Skin epidermis (tissue), 12 donors: Measurements from ENCODE around the gene PPP4R1.
"Not testable (repeated sequence)": the region's sequence is repeated elsewhere in the genome, so short reads cannot be mapped to it uniquely, and the experiment has no call there.

Experiments used
- H3K27ac ChIP-seq, 21 experiments: fragments of 200-600 bp; sonication (generic) in 11 of 21; one replicate each; pipeline ENCODE4 v1.5.0; 2020; ENCODE audit warnings: mild to moderate bottlenecking in 3 of 21, inconsistent platforms in 2 of 21, moderate library complexity in 2 of 21
- H3K4me3 ChIP-seq, 7 experiments: fragments of 200-600 bp; sonication (generic) in 2 of 7; one replicate each; pipeline ENCODE4 v1.5.0; 2020; ENCODE audit warnings: inconsistent platforms in 2 of 7, mild to moderate bottlenecking in 2 of 7, moderate library complexity in 1 of 7

Gene PPP4R1

DNA sequence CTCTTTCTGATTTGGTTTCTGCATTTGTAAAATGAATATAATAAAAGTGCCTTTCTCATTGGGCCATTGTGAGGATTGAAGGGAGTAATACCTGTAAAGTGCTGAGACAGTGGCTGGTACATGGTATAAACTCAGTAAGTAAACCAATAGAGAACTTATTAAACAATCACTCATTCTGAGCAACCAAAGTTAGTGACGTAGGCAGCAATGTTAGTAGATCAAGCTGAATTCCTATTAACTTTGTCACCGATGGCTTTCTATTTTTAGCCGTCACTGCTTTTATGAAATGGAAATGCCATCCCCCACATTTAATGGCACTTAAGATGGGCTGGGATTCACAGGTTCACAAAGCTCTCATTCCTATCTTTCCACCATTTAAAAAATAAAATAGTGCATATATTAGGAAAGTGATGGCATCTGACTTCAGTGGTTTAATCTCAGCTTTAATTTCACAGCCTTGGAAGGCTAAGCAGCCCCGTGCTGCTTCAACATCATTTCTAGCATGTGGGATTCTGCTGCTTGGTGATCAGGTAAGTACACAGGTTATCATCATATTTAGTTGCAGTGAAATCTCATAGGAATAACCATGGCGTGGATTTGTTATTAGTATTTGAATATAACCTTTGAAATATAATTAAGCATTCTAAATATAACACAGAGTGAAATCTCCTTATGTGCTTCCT is 17.6 kb upstream of the PPP4R1 start:
- no peak overlapping the region for H3K27ac ChIP-seq
- H3K4me3 ChIP-seq = no peak overlapping the region

DNA sequence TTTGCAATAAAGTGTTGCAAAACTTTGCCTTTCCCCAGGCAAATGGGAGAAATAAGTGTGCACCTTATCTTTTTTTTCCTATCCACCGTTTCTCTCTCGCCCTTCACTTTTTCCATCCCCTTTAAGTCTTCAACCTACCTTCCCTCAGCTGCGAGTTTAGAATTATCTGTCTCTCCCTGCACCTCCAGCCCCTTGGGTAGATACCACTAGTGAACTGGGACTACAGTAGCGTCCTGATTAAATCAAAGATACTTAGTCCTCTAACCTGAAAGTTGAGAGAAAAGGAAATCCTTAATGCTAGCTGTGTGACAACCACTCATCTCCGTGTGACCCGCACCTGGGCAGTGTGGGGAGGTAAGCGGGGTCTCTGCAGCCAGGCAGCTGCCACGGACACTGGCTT is 16.1 kb upstream of the PPP4R1 start:
- H3K27ac ChIP-seq = no peak overlapping the region
- H3K4me3 ChIP-seq = no peak overlapping the region

DNA sequence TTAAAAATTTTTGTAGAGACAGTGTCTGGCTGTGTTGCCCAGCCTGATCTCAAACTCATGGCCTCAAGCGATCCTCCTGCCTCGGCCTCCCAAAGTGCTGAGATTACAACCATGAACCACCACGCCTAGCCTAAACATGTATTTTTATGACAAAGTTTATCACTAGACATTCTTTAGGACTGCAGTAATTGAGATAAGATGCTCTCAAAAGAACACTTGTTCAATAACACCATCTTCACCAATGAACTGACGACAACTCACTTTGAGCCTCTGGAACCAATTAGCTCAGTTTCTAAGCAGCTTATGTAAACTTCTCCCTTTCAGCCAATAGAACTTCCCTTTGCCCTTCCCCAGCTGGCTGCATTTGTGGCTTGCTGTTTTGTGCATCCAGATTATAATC is 15.3 kb upstream of the PPP4R1 start:
- no peak overlapping the region for H3K4me3 ChIP-seq
- H3K27ac ChIP-seq = no peak overlapping the region

DNA sequence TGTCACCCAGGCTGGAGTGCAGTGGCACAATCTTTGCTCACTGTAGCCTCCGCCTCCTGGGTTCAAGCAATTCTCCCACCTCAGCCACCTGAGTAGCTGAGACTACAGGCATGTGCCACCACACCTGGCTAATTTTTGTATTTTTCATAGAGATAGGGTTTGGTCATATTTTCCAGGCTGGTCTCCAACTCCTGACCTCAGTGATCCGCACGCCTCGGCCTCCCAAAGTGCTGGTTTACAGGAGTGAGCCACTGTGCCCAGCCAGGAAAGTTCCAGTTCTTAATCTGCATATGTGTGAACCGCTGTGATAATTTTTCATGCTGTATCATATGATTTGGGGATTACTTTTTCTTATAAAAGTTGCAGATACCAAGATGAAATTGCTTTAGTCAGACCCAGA is 14.6 kb upstream of the PPP4R1 start:
- H3K27ac ChIP-seq = no peak overlapping the region
- H3K4me3 ChIP-seq = no peak overlapping the region

DNA sequence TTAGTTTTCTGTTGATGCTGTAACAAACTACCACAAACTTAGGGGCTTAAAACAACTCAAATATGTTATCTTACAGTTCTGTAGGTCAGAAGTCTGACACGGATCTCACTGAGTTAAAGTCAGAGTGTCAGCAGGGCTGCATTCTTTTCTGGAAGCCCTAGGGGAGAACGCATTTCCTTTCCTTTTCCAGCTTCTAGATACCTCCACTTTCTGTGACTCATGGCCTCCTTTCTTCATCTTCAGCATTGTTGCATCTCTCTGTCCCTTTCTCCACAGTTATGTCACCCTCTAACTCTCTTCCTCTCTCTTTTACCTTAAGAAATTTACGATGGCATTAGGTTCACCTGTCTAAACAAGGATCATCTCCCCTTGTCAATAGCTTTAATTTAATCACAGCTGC is 13.3 kb upstream of the PPP4R1 start:
- Histone ChIP-seq H3K27ac (no peak overlapping the region), H3K4me3 (no peak overlapping the region)

DNA sequence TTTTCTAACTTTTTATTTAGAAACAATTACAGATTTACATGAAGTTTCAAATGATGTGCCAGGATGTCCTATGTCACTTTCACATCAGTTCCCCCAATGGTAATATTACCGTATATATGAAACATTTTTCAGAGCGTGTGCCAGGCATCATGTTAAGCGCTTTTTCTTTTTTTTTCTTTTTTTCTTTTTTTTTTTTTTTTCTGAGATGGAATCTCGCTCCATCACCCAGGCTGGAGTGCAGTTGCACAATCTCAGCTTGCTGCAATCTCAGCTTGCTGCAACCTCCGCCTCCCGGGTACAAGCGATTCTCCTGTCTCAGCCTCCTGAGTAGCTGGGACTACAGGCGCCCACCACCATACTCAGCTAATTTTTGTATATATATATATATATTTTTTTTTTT is 5.6 kb upstream of the PPP4R1 start:
- Histone ChIP-seq H3K27ac (peak overlapping the region in 2 of 21 experiments; percentile 7 to 26), H3K4me3 (no peak overlapping the region)

DNA sequence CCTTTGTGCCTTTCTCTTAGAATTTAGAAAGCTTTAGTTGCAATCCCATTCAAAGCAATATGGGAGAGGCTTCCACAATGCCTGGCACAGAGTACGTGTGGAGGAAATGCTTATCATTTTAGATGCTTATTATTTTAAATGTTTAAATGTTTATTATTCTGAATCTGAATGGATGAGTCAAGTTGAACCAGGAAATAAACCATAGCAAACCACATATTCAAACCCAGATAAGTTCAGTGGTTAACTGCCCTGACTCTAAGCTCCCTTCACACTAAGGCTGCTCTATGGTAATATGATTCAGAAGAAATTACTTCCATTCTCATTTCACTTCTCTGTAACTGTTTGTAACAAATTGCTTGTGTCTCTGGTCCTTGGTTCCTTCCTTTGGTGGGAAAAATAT is 5.2 kb upstream of the PPP4R1 start:
- Histone ChIP-seq H3K4me3 (no peak overlapping the region), H3K27ac (peak overlapping the region in 3 of 21 experiments; percentile 2 to 26 (median 7))

DNA sequence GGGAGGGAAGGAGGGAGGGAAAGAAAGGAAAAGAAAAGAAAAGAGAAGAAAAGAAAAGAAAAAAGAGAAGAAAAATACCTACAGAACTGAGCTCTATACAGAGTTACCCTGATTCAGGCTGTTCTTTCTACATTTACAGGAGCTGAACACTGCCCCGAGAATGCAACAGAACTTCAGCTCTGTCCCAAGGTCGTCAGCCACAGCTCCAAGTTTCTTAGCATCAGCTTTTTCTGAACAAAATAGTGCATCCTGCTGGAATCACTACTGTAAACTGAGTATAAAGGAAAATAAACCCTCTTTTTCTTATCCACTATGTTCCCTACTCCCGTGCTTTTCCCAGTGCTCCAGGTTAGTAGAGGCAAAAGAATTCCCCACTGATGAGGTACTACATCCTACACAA is 4.7 kb upstream of the PPP4R1 start:
- Histone ChIP-seq H3K4me3 (no peak overlapping the region), H3K27ac (peak overlapping the region in 2 of 21 experiments; percentile 2 to 26)

DNA sequence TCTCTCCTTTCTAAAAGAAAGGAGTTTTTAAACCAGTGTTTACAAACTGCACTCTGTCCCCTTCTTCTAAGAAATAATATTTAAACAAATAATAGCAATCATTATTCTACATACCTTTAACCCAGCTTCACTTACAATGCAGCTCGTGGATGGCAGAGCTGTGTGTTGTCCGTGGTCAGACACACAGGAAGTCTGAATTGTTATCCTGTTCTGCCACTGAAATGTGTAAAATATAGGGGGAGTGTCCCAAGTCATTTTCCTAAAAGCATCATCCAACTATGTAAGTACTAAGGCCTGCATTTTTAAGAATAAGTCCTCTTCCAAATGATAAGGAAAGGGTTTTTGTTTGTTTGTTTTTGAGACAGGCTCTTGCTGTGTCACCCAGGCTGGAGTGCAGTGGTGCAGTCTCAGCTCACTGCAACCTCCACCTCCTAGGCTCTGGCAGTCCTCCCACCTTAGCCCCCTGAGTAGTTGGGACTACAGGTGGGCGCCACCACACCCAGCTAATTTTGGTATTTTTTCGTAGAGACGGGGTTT is 2.7 kb upstream of the PPP4R1 start:
- no peak overlapping the region for H3K4me3 ChIP-seq

DNA sequence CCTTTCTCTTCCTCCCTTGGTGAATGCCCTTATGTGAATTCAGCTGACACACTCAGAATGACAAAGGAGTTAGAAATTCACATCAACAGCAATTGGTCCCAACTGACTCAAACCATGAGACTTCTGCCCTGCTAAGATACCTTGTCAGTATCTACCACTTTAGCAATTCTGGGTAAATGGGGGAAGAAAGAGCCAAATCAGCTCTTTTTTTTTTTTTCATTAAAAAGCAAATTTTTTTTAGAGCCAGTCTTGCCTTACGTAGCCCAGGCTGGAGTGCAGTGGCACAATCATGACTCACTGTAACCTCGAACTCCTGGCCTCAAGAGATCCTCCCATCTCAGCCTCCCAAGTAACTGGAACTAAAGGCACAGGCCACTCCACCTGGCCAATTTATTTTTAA is 1.7 kb upstream of the PPP4R1 start:
- Histone ChIP-seq H3K27ac (peak overlapping the region in 4 of 21 experiments; percentile 92 to 99 (median 96)), H3K4me3 (no peak overlapping the region)

More for the DNA sequence above, 2.7 kb upstream of the PPP4R1 start:
- H3K27ac ChIP-seq = peak overlapping the region in 1 of 21 experiments; percentile 0

DNA sequence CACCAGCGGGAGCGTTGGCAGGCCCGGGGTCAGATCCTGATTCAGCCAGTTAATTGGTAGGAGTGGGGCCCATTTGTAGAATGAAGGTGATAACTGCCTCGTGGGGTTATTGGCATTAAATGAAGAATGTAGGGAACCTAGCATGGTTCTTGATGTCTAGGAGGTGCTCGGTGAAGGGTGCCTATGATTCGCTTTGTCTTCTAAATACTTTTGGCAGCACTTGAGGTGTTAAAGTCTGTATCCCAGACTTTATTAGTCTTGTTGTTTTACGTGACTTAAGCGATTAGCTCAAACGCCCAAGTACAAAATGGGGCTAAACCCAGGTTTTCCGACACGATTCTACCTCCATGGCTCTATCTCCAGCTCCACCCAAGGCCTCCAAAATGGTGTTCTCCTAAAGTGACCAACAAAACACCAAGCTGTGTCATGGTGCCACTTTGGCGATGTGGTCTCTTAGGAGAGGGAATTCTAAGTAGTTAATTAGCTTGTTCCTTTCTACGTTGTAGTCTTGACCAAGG is 980 bp upstream of the PPP4R1 start:
- Histone ChIP-seq H3K4me3 (peak overlapping the region; percentile 52 to 93 (median 68)), H3K27ac (peak overlapping the region; percentile 88 to 100 (median 97))

DNA sequence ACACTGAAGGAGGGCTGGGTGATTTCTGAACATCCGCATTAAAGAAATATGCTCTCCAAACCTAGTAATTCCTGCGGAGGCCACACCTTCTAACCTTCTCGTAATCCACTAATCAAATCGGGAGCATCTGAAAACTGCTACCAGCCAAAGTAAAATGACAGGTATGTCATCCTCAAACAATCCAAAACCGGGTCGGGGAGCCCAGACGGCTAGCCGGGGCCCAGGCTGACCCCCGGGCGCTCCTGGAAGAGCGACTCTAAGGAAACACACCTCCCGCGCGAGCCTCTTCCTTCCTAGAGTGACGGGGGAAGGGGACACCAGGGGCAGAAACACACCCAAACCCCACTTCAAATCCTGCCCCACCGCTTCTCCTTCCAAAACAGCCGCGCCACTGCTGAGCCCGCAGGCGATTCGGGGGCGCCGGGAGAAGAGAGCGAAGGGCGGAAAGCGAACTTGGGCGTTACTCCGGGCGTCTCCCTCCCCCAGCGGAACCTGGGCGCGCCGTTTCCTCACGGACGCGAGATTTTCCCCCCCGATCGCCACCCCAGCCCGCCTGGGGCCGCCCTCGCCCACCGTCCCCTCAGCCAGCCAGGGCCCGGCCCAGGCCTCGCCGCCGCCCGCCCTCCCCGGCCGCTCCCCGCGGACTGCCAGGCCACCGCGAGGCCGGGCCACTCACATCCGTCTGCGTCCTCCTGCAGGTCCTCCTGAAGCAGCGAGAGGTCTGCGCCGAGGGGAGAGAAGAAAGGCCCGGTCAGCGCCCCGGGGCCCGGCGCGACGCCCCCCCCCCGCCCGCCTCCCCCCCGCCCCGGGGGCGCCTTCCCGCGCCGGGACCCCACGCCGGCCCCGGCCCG is 584 bp downstream of the PPP4R1 start:
- peak overlapping the region; percentile 57 to 93 (median 77) for H3K4me3 ChIP-seq
- peak overlapping the region; percentile 85 to 100 (median 97) for H3K27ac ChIP-seq

DNA sequence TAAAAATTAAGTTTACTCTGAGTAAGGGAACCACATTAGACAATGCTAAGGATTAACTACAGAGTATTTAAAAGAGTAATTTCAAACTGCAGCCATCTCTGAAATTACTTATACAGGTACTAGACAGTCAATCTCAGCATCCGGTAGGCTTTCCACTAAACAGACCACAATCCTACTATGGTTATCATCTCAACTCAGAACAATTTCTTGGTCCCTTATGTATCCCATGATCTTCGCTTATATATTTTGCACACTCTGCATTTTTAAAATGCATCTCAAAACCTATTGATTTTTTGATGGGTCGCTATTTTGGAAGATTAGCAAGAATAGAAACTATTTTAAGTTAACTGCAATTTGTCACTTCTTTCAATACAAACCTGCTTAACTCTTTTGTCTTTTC is 1.4 kb downstream of the PPP4R1 start:
- peak overlapping the region in 17 of 21 experiments; percentile 4 to 100 (median 98) for H3K27ac ChIP-seq

DNA sequence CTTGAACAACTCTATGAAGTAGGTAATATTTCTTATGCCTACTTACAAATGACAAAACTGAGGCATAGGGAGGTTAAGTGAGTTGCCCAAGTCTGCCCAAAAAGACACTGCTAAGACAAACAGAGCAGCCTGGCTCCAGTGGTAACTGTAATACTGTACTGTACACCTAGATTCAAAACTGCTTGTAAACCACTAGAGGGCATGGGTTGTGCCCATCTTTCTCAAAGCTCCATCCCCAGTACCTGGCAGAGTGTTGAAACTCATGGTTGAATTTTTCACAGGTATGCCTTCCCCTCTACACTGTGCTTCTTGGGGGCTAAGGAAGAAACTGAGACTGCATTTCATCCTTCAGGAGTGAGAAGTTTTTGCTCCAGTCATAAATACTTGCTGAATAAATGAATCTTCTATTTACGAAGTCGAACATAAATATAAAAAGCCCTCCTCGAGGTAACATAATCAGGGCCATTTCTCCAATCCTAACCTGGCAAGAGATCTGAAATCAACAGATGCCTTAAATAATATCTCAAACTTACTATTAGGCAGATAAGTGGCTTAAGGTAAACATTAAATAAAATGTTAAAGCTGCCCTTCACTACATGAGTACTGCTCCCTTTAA is 2.0 kb downstream of the PPP4R1 start:
- peak overlapping the region in 5 of 7 experiments; percentile 57 to 82 (median 68) for H3K4me3 ChIP-seq

More for the DNA sequence above, 1.4 kb downstream of the PPP4R1 start:
- H3K4me3 ChIP-seq = peak overlapping the region; percentile 57 to 93 (median 77)

DNA sequence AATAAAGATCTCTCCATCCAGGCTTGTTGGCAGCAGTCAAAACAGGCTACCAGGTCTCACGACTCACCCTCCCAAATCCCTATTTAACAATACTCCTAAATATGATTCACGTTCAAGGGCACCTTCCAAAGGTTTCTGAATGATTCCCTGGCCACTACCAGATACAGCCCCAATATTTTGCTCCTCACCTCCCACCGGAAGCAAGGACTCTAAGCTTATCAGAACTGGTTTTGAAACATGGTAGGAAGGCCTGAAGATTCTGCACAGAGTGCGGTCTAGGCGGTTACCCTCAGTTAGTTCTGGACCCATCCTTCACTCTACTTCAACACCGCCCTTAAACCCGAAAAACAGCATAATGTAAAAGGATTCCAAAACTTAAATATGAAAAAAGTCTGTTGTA is 5.2 kb downstream of the PPP4R1 start:
- no peak overlapping the region for H3K4me3 ChIP-seq
- H3K27ac ChIP-seq = peak overlapping the region in 2 of 21 experiments; percentile 23 to 43

More for the DNA sequence above, 2.0 kb downstream of the PPP4R1 start:
- peak overlapping the region in 15 of 21 experiments; percentile 17 to 99 (median 97) for H3K27ac ChIP-seq

DNA sequence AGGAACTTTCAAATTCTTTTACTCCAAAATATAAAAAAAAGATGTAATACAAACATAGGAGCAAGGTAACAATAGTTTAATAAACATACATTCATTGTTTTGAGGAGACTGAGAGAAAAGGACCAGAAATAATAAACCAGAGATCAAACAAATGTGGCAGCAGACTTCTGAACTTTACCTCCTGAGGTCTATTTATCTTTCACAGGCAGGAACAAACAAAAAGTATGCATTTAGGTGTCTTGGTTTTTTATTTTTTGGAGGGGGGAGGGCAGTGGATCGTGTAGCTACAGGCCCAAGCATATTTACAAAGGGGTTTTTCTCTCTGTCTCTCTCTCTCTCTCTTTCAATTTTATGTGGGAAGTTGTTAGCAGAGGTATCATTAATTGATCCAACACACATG is 5.6 kb downstream of the PPP4R1 start:
- H3K4me3 ChIP-seq = no peak overlapping the region
- peak overlapping the region in 1 of 21 experiments; percentile 43 for H3K27ac ChIP-seq

DNA sequence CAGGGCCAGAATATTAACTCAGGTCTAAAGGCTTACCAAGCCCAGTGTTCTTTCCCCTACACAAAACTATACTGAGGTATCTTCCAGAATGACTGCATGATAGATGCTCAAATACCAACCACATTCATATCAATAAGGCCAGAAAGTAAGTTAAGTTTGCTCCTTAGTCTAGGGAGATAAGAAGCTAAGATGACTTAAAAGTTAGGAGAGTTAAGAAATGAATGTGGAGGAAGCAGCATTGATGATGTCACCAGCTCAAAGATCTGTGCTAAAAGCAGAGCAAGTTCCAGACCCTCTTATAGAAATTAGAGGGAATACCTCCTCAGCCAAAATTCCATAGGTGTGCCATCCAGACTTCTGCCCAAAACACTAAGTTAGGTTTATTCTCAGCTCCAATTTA is 6.1 kb downstream of the PPP4R1 start:
- H3K27ac ChIP-seq = no peak overlapping the region

DNA sequence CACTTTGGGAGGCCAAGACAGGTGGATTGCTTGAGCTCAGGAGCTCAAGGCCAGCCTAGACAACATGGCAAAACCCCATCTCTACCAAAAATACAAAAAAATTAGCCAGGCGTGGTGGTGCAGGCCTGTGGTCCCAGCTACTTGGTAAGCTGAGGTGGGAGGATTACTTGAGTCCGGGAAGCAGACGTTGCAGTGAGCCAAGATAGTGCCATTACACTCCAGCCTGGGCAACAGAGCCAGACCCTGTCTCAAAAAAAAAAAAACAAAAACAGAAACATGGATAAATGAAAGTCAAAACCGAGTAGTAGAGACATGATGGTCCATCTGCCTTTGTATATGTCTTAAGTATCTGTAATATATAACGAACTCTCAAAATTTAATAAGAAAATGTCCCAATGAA is 7.2 kb downstream of the PPP4R1 start:
- H3K27ac ChIP-seq, H3K4me3 ChIP-seq: not testable (repeated sequence)

More for the DNA sequence above, 6.1 kb downstream of the PPP4R1 start:
- H3K4me3 ChIP-seq = no peak overlapping the region

DNA sequence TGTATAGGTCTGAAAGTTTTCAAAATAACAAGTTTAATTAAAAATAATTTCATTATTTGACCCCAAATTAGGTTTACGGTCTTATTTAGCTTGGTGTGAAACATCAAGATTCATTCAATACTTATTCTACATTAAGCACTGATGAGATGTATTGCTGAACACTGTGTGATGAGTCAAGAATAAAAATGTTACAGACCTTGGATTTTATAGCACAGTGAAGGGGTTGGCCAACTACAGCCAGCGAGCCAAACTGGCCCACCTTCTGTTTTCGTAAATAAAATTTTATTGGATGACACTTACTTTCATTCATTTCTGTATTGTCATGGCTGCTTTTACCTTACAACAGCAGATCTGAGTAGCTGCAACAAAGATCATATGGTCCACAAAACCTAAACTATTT is 8.3 kb downstream of the PPP4R1 start:
- Histone ChIP-seq H3K4me3 (no peak overlapping the region), H3K27ac (no peak overlapping the region)

DNA sequence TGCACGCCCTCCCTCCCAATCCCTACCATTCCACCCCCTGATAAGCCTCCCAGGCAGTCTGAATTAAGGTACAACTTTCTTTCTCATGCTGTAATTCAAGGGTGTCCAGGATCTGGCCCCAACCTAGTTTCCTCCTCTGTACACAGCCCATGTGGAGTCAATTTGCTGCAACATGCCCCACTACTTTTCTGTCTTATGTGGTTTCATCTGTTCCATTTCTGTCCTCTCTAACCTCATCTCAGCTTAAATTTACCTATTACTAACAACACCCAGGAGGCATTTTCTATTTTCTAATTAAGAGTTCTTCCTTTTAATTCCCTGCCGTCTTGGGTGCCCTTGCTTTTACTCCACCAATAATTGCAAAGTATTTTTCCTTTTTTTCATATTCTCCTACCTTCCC is 10.0 kb downstream of the PPP4R1 start:
- Histone ChIP-seq H3K4me3 (no peak overlapping the region), H3K27ac (no peak overlapping the region)
